NT2/D1 (cell line): ENCODE results near the gene SAE1.

Experiments
- DNase-seq: peaks from one replicate; pipeline ENCODE4 v3.0.0-alpha.2; 2011; ENCODE audit warnings: low read depth, low spot score
- H3K27me3 ChIP-seq: 2 replicates; pipeline ENCODE4 v1.6.0; 2011; ENCODE audit warnings: mild to moderate bottlenecking; ENCODE audit not compliant: insufficient read length, insufficient read depth
- H3K36me3 ChIP-seq: 2 replicates; pipeline ENCODE4 v1.6.1; 2011; ENCODE audit warnings: mild to moderate bottlenecking, low read length, mixed read lengths; ENCODE audit not compliant: insufficient read depth, insufficient read length
- H3K4me1 ChIP-seq: 2 replicates; pipeline ENCODE4 v1.5.1; 2011; ENCODE audit not compliant: insufficient read depth, insufficient read length
- H3K4me3 ChIP-seq: 2 replicates; pipeline ENCODE4 v1.5.1; 2011; ENCODE audit warnings: low read depth; ENCODE audit not compliant: insufficient read length
- H3K9ac ChIP-seq: 2 replicates; pipeline ENCODE4 v1.6.0; 2011; ENCODE audit warnings: low read depth; ENCODE audit not compliant: insufficient read length
- H3K9me3 ChIP-seq: 2 replicates; pipeline ENCODE4 v1.5.1; 2011; ENCODE audit warnings: mild to moderate bottlenecking, low read length; ENCODE audit not compliant: insufficient read depth
- SUZ12 ChIP-seq: IDR thresholded peaks from 2 replicates; pipeline ENCODE4 v1.6.1; 2011; ENCODE audit not compliant: insufficient read length, insufficient read depth; ENCODE audit errors: extremely low read depth
- YY1 ChIP-seq: IDR thresholded peaks from 2 replicates; pipeline ENCODE4 v1.6.1; 2011; ENCODE audit not compliant: insufficient read length, insufficient read depth
- ZNF274 ChIP-seq: IDR thresholded peaks from 2 replicates; pipeline ENCODE4 v1.6.1; 2011; ENCODE audit warnings: mild to moderate bottlenecking, low read depth, low read length

SAE1 gene

DNA sequence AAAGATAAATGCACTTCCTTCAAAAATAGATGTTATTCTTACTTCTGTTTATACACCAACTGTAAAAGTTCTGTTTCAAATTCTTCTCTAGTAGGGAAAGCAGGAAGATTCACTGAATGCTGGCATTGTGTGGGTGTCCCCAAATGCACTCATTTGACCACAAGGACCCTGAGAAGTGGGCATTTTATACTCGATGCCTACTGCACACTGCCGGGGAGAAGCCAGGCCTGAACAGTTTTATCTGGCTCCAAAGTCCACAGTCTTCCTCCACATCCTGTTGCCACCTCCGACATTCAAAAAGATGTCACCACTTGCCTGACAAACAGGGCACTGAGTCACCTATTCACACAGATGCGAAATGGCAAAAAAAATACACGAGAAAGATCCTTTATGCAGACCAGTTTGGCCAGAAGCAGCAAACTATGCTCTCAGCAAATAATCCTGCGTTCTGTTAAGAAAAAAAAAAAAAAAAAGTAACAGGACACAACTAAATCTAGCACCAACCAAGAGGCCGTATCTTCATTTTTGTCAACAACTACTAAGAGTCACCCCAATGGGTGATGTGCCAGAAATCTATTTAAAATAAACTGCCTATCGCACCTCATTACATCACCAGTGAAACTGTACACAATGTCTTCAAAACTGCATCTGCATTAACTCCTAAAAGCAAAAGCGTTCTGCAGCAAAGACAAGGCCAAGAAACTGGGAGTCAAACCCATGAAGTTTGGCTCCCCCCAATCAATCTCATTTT is 23.3 kb upstream of the SAE1 start:
- no peak for DNase-seq
- H3K36me3 ChIP-seq, result peaks cover 52% of the 10 kb centered on the region
- H3K4me3 ChIP-seq, result no peak overlapping the region
- TF ChIP-seq SUZ12 (no peak), YY1 (no peak), ZNF274 (no peak)
- H3K9ac ChIP-seq, result no peak overlapping the region
- H3K27me3 ChIP-seq, result no peaks in the 10 kb centered on the region
- peaks cover 2% of the 10 kb centered on the region for H3K4me1 ChIP-seq
- no peaks in the 10 kb centered on the region for H3K9me3 ChIP-seq

GRCh38 chr19:47107953-47108746 is 22.5 kb upstream of the SAE1 start:
- Histone ChIP-seq H3K4me1 (peaks cover 2% of the 10 kb centered on the region), H3K9me3 (no peaks in the 10 kb centered on the region), H3K36me3 (peaks cover 52% of the 10 kb centered on the region), H3K4me3 (no peak overlapping the region), H3K9ac (no peak overlapping the region), H3K27me3 (no peaks in the 10 kb centered on the region)
- no peak for DNase-seq
- TF ChIP-seq SUZ12 (no peak), YY1 (no peak), ZNF274 (no peak)

GRCh38 chr19:47109177-47109540 is 21.5 kb upstream of the SAE1 start:
- Histone ChIP-seq H3K27me3 (no peaks in the 10 kb centered on the region), H3K9me3 (no peaks in the 10 kb centered on the region), H3K4me1 (peaks cover 2% of the 10 kb centered on the region), H3K36me3 (peaks cover 52% of the 10 kb centered on the region), H3K4me3 (no peak overlapping the region), H3K9ac (peak overlapping the region; percentile 58)
- DNase-seq, result no peak
- no peak for TF ChIP-seq YY1
- no peak for TF ChIP-seq ZNF274
- no peak for TF ChIP-seq SUZ12

- TF ChIP-seq SUZ12, result no peak
- no peak for TF ChIP-seq YY1
- no peak for TF ChIP-seq ZNF274
- Histone ChIP-seq H3K9ac (peak overlapping the region; percentile 96), H3K27me3 (no peaks in the 10 kb centered on the region), H3K4me3 (peak overlapping the region; percentile 78), H3K36me3 (peaks cover 46% of the 10 kb centered on the region), H3K4me1 (no peaks in the 10 kb centered on the region), H3K9me3 (no peaks in the 10 kb centered on the region)
- DNase-seq, result no peak
Observed at GRCh38 chr19:47109541-47110375, 20.9 kb upstream of the SAE1 start.

DNA sequence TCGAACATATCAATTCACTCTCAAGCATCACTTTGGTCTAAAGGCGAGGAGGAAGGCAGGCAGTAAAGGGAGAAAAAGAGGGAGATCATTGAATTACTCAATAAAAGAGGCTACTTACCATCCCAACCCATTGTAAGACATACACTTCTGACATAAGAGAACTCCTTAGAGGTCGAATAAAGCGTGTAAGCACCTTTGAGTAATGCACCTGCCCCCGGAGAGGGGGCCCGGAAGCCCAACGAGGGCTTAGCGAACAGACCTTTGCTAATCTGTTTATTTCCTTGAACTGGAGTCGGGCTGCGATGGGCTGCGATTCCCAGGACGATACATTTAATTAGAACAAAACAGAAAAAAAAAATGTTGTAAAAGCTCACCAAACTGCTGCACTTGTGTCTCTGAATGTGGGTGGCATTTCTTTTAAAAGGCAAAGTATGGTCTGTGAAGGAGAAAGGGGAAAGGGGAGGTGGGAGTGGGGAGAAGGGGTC is 20.1 kb upstream of the SAE1 start:
- Histone ChIP-seq H3K9ac (peak overlapping the region; percentile 96), H3K4me1 (no peaks in the 10 kb centered on the region), H3K36me3 (peaks cover 38% of the 10 kb centered on the region), H3K4me3 (peak overlapping the region; percentile 78), H3K27me3 (no peaks in the 10 kb centered on the region), H3K9me3 (no peaks in the 10 kb centered on the region)
- TF ChIP-seq SUZ12, result no peak
- TF ChIP-seq ZNF274, result no peak
- no peak for TF ChIP-seq YY1
- DNase-seq, result no peak

- no peak for DNase-seq
- peaks cover 33% of the 10 kb centered on the region for H3K36me3 ChIP-seq
Observed at GRCh38 chr19:47111006-47111621, 19.5 kb upstream of the SAE1 start.

More at GRCh38 chr19:47111006-47111621, 19.5 kb upstream of the SAE1 start:
- Histone ChIP-seq H3K9me3 (no peaks in the 10 kb centered on the region), H3K9ac (peak overlapping the region; percentile 96), H3K27me3 (no peaks in the 10 kb centered on the region), H3K4me1 (no peaks in the 10 kb centered on the region), H3K4me3 (peak overlapping the region; percentile 78)
- TF ChIP-seq SUZ12 (no peak), YY1 (no peak), ZNF274 (no peak)
